Glomerular visceral epithelial cell (primary cell): Measurements from ENCODE around the gene DUSP22.
"Not testable (repeated sequence)": the region's sequence is repeated elsewhere in the genome, so short reads cannot be mapped to it uniquely, and the experiment has no call there.

ENCODE experiments used
- DNase-seq: peaks from one replicate; pipeline ENCODE4 v3.0.0-alpha.2; 2016; ENCODE audit errors: extremely low spot score

Gene DUSP22

DNA sequence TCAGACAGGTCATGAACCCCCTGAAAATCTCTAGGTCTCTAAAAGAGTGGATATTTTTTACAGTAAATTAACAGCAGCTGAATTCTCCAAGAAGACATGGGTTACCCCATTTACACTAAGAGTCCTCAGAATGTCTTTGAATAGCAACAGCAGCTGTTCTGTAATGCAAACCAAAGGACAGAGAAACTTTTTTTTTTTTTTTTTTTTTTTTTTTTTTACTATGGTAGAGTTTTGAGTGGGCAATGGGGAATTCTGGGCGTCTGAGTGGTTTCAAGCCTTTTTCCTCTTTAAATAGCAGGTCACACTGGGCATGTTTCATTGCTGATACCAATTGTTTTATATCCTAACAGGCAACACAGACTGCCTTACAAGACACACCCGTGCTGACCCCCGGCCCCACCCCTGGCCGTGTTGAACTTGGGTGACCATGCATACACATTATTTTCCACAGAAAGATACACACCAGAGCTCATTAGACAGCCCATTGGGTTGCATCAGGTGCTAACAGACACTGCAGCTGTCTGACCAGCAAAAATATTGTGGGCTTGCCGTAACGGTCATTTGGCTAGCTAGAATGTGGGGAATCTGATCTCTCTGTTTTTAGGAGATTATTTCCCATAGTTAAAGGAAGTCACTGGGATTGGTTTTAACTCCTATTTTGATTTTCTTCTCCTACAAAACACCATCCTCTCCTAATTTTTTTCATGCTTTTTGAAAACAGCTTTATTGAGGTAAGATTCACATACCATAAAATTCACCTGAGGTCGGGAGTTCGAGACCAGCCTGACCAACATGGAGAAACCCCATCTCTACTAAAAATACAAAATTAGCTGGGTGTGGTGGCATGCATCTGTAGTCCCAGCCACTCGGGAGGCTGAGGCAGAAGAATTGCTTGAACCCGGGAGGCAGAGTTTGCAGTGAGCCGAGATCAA, 72.6 kb downstream of the DUSP22 start:
- peak; percentile 45 for DNase-seq

- no peak for DNase-seq
These were observed 73.5 kb downstream of the DUSP22 start for GRCh38 chr6:365835-366234.

DNA sequence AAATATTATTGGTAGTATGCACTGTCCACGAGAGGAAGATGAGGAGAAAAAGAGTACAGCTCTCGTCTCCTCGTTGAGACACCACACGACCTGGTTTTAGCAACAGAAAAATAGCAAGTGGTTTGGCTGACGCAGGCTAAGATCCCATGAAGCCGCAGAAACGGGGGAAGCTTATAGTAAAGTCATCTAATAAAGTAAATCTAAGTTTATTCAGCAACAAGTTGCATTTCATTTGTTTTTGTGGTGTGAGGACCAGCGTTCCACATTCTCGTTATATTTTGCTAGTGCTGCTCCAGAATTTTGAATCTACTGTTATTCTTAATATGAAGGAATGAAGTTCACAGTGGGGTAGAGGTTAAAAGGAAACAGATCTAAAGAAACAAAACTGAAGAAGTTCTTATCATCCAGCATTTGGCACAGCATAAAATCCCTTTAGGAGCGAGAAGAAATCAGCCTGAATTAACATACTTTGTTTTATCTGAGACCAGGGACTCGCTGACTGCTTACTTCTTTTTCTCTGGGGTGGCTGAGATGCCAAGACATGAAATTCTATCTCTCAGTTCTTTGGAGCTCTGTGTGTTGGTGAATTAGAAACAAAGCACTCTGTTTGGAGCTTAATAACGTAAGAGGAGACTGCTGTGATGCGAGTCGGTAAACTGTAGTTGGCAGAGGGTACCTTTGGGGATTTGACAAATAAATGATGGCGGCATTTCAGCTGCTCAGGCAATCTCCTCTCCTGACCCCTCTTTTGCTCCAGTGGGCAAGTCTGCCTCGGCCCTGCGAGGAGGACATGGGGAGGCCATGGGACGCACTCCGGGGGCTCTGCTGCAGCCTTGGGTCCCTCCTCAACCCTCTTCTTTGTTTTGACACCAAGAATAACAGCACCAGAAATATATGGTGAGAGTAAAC, 74.4 kb downstream of the DUSP22 start:
- no peak for DNase-seq

- no peak for DNase-seq
These were observed 75.1 kb downstream of the DUSP22 start for GRCh38 chr6:367298-367794.

GRCh38 chr6:367891-368630, 75.8 kb downstream of the DUSP22 start:
- DNase-seq: no peak

DNA sequence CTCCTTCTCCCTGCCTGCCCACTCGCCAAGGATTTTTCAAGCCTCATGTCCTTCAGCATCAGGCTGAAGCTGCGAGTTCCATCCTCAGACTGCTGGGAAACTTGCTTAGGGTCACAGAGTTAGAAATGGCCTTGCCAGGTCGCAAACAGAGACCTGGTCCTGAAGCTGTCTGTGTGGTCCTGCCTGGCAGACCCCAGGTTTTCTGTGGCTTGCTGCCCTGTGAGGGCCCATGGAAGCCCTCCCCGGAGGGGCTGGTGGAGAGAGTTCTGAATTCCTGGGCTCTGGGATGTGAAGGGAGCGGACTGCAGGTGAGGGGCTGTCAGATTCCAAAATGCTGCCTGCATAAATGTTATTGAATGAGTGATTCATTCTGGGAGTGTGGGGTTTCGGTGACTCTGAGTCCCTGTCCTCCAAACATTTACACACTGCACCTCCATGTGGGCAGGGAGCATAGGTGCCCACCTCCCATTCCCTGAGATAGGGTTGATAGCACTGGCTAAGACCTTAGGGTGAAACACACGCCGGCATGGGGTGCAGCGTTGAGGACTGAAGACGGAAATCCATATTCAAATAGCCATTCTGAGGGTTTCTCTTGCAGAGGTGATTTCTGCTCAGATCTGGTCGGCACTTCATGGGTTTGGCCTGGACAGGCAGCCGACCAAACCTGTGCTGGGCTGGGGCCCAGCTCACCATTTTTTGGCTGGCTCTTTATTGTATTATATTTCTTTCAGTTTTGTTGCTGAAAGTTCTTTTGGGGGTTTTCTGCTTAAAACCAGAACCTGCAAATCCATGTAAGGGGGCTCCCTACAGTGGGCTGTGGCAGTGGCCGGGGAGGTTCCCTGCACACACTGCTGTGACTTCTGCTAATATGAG, 77.5 kb downstream of the DUSP22 start:
- no peak for DNase-seq

- DNase-seq: no peak
These were observed 78.3 kb downstream of the DUSP22 start for GRCh38 chr6:370555-370954.

DNA sequence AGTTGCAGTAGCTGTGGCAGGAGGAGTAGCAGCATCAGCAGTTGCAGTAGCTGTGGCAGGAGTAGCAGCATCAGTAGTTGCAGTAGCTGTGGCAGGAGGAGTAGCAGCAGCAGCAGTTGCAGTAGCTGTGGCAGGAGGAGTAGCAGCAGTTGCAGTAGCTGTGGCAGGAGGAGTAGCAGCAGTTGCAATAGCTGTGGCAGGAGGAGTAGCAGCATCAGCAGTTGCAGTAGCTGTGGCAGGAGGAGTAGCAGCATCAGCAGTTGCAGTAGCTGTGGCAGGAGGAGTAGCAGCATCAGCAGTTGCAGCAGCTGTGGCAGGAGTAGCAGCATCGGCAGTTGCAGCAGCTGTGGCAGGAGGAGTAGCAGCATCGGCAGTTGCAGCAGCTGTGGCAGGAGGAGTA, 79.6 kb downstream of the DUSP22 start:
- not testable (repeated sequence) for DNase-seq

- no peak for DNase-seq
These were observed 80.1 kb downstream of the DUSP22 start for GRCh38 chr6:372336-372911.

GRCh38 chr6:373031-373430, 80.7 kb downstream of the DUSP22 start:
- DNase-seq: no peak

GRCh38 chr6:373773-374724, 81.8 kb downstream of the DUSP22 start:
- no peak for DNase-seq

DNA sequence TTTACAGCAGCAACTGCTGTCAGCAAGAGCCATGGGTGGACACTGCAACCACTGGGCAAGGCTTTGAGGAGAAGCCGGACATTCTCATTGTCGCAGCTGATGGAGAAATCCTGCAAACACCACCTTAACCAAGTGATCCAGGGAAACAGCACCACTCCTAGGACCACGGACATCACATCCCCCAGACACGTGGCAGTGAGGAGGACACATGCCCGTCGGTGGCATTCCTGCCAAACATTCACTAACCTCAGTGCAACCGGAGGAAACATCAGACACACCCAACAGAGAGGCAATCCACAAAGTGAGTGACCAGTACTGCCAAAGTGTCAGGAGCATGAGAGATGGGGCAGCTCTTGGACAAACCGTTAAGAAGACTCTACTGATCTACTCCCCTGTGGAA, 82.7 kb downstream of the DUSP22 start:
- no peak for DNase-seq

GRCh38 chr6:376827-377640, 84.7 kb downstream of the DUSP22 start:
- no peak for DNase-seq

DNA sequence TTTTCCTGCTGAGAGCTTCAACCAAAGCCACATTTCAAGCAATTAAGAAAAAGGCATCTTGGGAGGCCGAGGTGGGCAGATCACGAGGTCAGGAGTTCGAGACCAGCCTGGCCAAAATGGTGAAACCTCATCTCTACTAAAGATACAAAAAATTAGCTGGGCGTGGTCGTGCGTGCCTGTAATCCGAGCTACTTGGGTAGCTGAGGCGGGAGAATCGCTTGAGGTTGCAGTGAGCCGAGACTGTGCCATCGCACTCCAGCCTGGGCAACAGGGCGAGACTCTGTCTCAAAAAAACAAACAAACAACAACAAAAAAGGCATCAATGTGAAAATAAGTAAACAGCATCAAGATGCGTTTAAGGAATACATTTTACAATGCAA, 85.3 kb downstream of the DUSP22 start:
- not testable (repeated sequence) for DNase-seq

GRCh38 chr6:378090-378957, 86.0 kb downstream of the DUSP22 start:
- DNase-seq: no peak

- DNase-seq: no peak
These were observed 86.7 kb downstream of the DUSP22 start for GRCh38 chr6:378958-379409.
